Cardiac muscle cell (in vitro differentiated cells and primary cell): ENCODE measurements around the gene AP3D1. TPM values are rescaled to one million over a fixed set of nuclear protein-coding genes. Genes with fewer than 3 reads are reported as not detected.

Experiments used
- DNase-seq, 2 donors: peaks; one replicate each; pipeline versions ENCODE4 v3.0.0 to v3.0.0-alpha.2; 2010 to 2017; ENCODE audit warnings: low read depth in 1 of 2, low spot score in 1 of 2
- H3K27ac ChIP-seq: fragments of 200-600 bp; sonication (generic); 2 replicates; pipeline ENCODE4 v1.5.1; 2016
- H3K27me3 ChIP-seq: fragments of 200-600 bp; sonication (generic); 2 replicates; pipeline ENCODE4 v1.6.0; 2016; ENCODE audit warnings: control low read depth
- H3K36me3 ChIP-seq: fragments of 200-600 bp; sonication (generic); 2 replicates; pipeline ENCODE4 v1.5.1; 2016; ENCODE audit warnings: control low read depth
- H3K4me1 ChIP-seq: fragments of 200-600 bp; sonication (generic); 2 replicates; pipeline ENCODE4 v1.8.1; 2017; ENCODE audit warnings: low read depth, mild to moderate bottlenecking, mixed run types
- H3K4me3 ChIP-seq: fragments of 200-600 bp; sonication (generic); 2 replicates; pipeline ENCODE4 v1.5.1; 2016; ENCODE audit warnings: mild to moderate bottlenecking
- H3K9me3 ChIP-seq: fragments of 200-600 bp; sonication (generic); 2 replicates; pipeline ENCODE4 v1.5.1; 2017; ENCODE audit warnings: low read depth, mild to moderate bottlenecking, control low read depth
- CTCF ChIP-seq: IDR thresholded peaks from 2 replicates; pipeline ENCODE4 v1.5.1; 2012; ENCODE audit warnings: low read depth, mild to moderate bottlenecking, low read length
- polyA plus RNA-seq: library from polyadenylated mRNA; unstranded; fragments of >200 nt; fragmentation: Nextera tagmentation; extraction: Ambion mirVana; gene quantifications from 2 replicates; pipeline ENCODE4 v1.2.1, GENCODE V29; 2016
- total RNA-seq: library from RNA; depleted of rRNA; stranded (reverse); fragments of >200 nt; gene quantifications from 2 replicates; pipeline ENCODE4 v1.2.3, GENCODE V29; 2016

Gene AP3D1
- total and polyA plus RNA-seq, 2 experiments from 2014 or later = 115 to 125 TPM

GRCh38 chr19:2084993-2085720, 66.2 kb downstream of the AP3D1 start:
- no peak overlapping the region for H3K27ac ChIP-seq
- H3K4me3 ChIP-seq = no peak overlapping the region
- DNase-seq = peak in 1 of 2 donors; percentile 60
- no peaks in the 10 kb centered on the region for H3K36me3 ChIP-seq
- no peaks in the 10 kb centered on the region for H3K9me3 ChIP-seq
- TF ChIP-seq CTCF = no peak
- H3K27me3 ChIP-seq = no peaks in the 10 kb centered on the region
- H3K4me1 ChIP-seq = no peaks in the 10 kb centered on the region

GRCh38 chr19:2083174-2083854, 68.1 kb downstream of the AP3D1 start:
- Histone ChIP-seq H3K27me3 (no peaks in the 10 kb centered on the region), H3K4me1 (no peaks in the 10 kb centered on the region), H3K36me3 (no peaks in the 10 kb centered on the region), H3K4me3 (no peak overlapping the region), H3K27ac (no peak overlapping the region), H3K9me3 (no peaks in the 10 kb centered on the region)
- DNase-seq = no peak
- TF ChIP-seq CTCF = no peak

GRCh38 chr19:2081873-2082810, 69.2 kb downstream of the AP3D1 start:
- Histone ChIP-seq H3K4me1 (no peaks in the 10 kb centered on the region), H3K36me3 (no peaks in the 10 kb centered on the region)
- no peak for TF ChIP-seq CTCF

GRCh38 chr19:2080336-2080988, 70.9 kb downstream of the AP3D1 start:
- H3K4me1 ChIP-seq = no peaks in the 10 kb centered on the region
- TF ChIP-seq CTCF = no peak
- H3K9me3 ChIP-seq = no peaks in the 10 kb centered on the region
- H3K4me3 ChIP-seq = no peak overlapping the region
- H3K27ac ChIP-seq = no peak overlapping the region
- DNase-seq = no peak
- peaks cover 7% of the 10 kb centered on the region for H3K36me3 ChIP-seq
- H3K27me3 ChIP-seq = no peaks in the 10 kb centered on the region

More at GRCh38 chr19:2081873-2082810, 69.2 kb downstream of the AP3D1 start:
- Histone ChIP-seq H3K9me3 (no peaks in the 10 kb centered on the region), H3K4me3 (no peak overlapping the region), H3K27ac (no peak overlapping the region), H3K27me3 (no peaks in the 10 kb centered on the region)
- DNase-seq = no peak

- Histone ChIP-seq H3K9me3 (no peaks in the 10 kb centered on the region), H3K27me3 (no peaks in the 10 kb centered on the region), H3K4me3 (no peak overlapping the region), H3K27ac (no peak overlapping the region), H3K4me1 (no peaks in the 10 kb centered on the region), H3K36me3 (peaks cover 7% of the 10 kb centered on the region)
- TF ChIP-seq CTCF = no peak
- no peak for DNase-seq
Measured at GRCh38 chr19:2079865-2080301, 71.5 kb downstream of the AP3D1 start.
